ENCODE data around the gene CXCL17. TPM values are rescaled to one million over a fixed set of nuclear protein-coding genes. Genes with fewer than 3 reads are reported as not detected.
A peak's percentile ranks its signal among the peaks of the same experiment; 100 is the strongest.

The CXCL17 gene
- total and polyA plus RNA-seq, 7 experiments from 2014 or later = 0.30 TPM; not detected in 6

DNA sequence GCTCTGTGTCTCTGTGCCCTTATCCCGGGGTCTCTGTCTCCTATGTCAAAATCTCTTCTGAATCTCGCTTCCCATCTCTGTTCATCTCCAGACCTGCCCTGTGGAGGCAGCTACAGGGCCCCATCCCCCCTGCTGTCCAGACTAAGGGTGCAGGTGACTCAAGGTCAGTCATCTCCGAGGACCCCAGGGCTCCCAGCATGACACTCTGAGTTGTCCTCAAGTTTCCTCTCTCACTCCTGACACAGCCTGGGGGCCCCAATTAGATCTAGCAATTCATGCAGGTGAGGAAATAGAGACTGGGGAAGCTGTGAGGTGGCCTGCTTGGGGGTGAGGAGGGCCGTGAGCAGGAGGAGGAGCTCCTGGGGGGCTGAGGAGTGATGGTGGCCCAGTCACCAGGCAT, 50.6 kb downstream of the CXCL17 start:
- peaks cover 15 to 33% (median 28%) of the 10 kb centered on the region in 5 donors for H3K27me3 Mint-ChIP-seq
- Histone ChIP-seq H3K27me3 (ENCODE audit: control insufficient read depth in 2 of 2, insufficient read depth in 2 of 2, low read length in 2 of 2) (no peaks in the 10 kb centered on the region), H3K27ac (ENCODE audit: low read depth, low read length) (no peak overlapping the region), H3K4me1 (ENCODE audit: control insufficient read depth in 2 of 2, insufficient read depth in 2 of 2, low read length in 2 of 2) (peaks cover 0 to 4% of the 10 kb centered on the region in 2 donors), H3K4me3 (ENCODE audit: low read length) (no peak overlapping the region), H3K36me3 (ENCODE audit: control insufficient read depth in 2 of 3, insufficient read depth in 3 of 3, low read length in 3 of 3) (no peaks in the 10 kb centered on the region), H3K9me3 (ENCODE audit: control insufficient read depth in 2 of 3, low read length in 3 of 3) (no peaks in the 10 kb centered on the region)
- H3K9me3 Mint-ChIP-seq = peaks cover 0 to 2% (median 0%) of the 10 kb centered on the region in 11 donors
- peaks cover 9 to 12% (median 11%) of the 10 kb centered on the region in 7 donors for H3K4me1 Mint-ChIP-seq
- H3K36me3 Mint-ChIP-seq = no peaks in the 10 kb centered on the region
- H3K27ac Mint-ChIP-seq = no peak overlapping the region
- POLR2A ChIA-PET = no interaction called here
- CTCF ChIA-PET = no interaction called here
- H3K4me3 Mint-ChIP-seq = no peak overlapping the region
- DNase-seq (no peak), ATAC-seq (no peak)
- intact Hi-C loops (cut with micrococcal nuclease) = no loop called here

DNA sequence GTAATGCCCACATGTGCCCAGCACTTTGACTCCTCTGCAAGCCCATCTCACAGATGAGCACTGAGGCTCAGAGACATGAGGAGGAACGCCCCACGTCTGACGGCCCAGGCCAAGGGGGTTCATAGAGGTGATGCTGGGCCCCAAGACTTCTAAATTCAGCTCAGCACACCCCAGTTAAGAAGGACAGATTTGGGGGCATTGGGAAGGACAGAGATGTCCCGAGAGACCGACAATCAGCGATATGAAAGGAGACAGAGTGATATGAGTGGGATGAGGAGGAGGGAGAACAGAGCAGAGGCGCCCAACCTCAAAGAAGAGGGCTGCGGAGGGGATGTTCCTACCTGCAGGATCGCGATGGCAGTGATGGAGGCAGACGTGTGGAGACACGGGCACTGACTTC, 52.8 kb downstream of the CXCL17 start, which contains the start of gene CNFN:
CNFN (minus strand) TSS at position 399 of the 400 bp plus-strand sequence. CDS start 1,260 bp downstream, outside the sequence.
- intact Hi-C loops (cut with micrococcal nuclease) = no loop called here
- H3K9me3 Mint-ChIP-seq = peaks cover 0 to 7% (median 0%) of the 10 kb centered on the region in 11 donors
- DNase-seq = no peak
- no peaks in the 10 kb centered on the region for H3K9me3 ChIP-seq (ENCODE audit: control insufficient read depth in 2 of 3, low read length in 3 of 3)
- ChIA-PET CTCF (no interaction called here), POLR2A (interaction anchor here (1.1 kb wide), 1 partner anchor 34 kb away, joined by 4 read pairs; no protein-coding TSS in a partner anchor)
- H3K36me3 Mint-ChIP-seq = no peaks in the 10 kb centered on the region
- no peaks in the 10 kb centered on the region for H3K4me1 ChIP-seq (ENCODE audit: control insufficient read depth in 2 of 2, insufficient read depth in 2 of 2, low read length in 2 of 2)
- H3K4me1 Mint-ChIP-seq = peaks cover 5 to 8% (median 6%) of the 10 kb centered on the region in 7 donors
- no peak within 1 kb of the TSS for H3K27ac ChIP-seq (ENCODE audit: low read depth, low read length)
- H3K27me3 Mint-ChIP-seq = peaks cover 19 to 43% (median 35%) of the 10 kb centered on the region in 5 donors
- ATAC-seq = no peak
- no peak within 1 kb of the TSS for H3K4me3 ChIP-seq (ENCODE audit: low read length)
- no peak within 1 kb of the TSS for H3K4me3 Mint-ChIP-seq
- no peaks in the 10 kb centered on the region for H3K27me3 ChIP-seq (ENCODE audit: control insufficient read depth in 2 of 2, insufficient read depth in 2 of 2, low read length in 2 of 2)
- no peaks in the 10 kb centered on the region for H3K36me3 ChIP-seq (ENCODE audit: control insufficient read depth in 2 of 3, insufficient read depth in 3 of 3, low read length in 3 of 3)
- H3K27ac Mint-ChIP-seq = no peak within 1 kb of the TSS

DNA sequence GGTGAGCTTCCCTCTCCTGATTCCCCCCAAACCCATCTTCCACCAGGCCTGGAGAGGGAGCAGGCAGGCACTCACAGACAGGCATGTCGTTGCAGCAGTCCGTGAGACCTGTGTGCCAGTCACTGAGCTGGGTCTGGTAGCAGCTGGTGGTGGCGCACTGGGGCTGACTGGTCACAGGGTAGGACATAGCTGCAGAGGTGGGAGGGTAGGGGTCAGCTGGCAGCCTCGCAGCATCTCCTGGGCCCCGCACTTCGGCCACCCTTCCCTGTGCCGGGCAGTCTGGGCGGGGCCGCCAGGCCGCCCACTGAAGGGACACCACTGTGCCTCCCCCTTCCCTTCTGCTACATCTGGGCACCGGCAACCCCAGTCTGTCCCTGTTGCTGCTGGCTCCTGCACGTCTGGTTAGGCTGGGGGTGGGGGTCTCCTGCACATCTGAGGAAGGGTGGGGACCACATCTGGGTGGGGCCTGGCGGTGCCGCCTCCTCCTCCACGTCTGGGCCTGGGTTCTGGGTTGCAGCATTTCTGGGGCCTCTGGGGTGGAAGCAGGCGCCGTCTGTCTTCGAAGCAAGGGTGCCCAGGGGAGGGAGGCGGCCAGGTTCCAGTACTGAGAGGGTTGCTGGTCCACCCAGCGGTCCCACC, 53.8 kb downstream of the CXCL17 start:
- intact Hi-C loops (cut with micrococcal nuclease) = no loop called here
- POLR2A ChIA-PET = interaction anchor here (1.8 kb wide), 1 partner anchor 8 kb away, joined by 5 read pairs; no protein-coding TSS in a partner anchor

DNA sequence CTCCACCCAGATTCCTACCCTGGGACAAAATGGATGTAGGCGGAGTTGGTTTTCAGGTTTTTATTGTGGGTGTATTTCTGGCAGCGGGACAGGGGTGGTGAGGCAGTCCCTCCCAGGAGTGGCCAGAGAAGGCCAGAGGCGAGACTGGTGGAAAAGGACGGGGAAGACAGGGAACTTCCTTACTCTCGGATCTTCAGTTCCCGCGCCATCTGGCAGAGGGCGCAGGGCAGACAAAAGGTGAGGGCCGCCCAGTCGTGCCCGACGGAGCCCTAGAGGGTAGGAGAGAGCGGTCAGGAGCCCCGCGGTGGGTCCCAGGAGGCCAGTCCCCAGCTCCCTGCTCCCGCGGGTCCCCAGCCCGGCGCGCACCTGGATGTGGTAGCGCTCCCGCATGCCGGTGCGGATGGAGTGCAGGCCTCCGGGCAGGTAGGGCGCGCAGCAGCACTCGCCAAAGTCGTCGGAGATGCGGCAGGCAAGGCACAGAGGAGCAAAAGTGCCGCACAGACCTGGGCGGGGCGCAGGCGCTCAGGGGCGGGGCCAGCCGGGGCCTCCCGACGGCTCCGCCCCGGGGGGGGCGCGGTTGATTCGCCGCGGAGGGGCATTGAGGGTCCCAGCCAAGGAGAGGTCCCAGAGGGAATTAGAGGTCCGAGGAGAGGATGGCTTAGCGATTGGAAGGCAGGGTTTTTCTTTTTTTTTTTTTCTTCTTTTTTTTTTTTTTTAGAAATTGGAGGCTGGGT, 55.6 kb downstream of the CXCL17 start:
- intact Hi-C loops (cut with micrococcal nuclease) = loop anchor here (1.0 to 2.0 kb wide), 6 partner anchors 9 to 54 kb away; no protein-coding TSS in a partner anchor
- Histone ChIP-seq H3K36me3 (ENCODE audit: control insufficient read depth in 2 of 3, insufficient read depth in 3 of 3, low read length in 3 of 3) (no peaks in the 10 kb centered on the region), H3K27me3 (ENCODE audit: control insufficient read depth in 2 of 2, insufficient read depth in 2 of 2, low read length in 2 of 2) (no peaks in the 10 kb centered on the region), H3K9me3 (ENCODE audit: control insufficient read depth in 2 of 3, low read length in 3 of 3) (no peaks in the 10 kb centered on the region), H3K27ac (ENCODE audit: low read depth, low read length) (no peak overlapping the region), H3K4me3 (ENCODE audit: low read length) (peak overlapping the region; percentile 48), H3K4me1 (ENCODE audit: control insufficient read depth in 2 of 2, insufficient read depth in 2 of 2, low read length in 2 of 2) (no peaks in the 10 kb centered on the region)
- peaks cover 0 to 5% (median 0%) of the 10 kb centered on the region in 5 donors for H3K36me3 Mint-ChIP-seq
- ATAC-seq (peak; percentile 94), DNase-seq (peak; percentile 44 to 74 (median 68))
- peaks cover 28 to 48% (median 45%) of the 10 kb centered on the region in 5 donors for H3K27me3 Mint-ChIP-seq
- ChIA-PET POLR2A (interaction anchor here (1.4 to 1.8 kb wide), 2 partner anchors 10 kb away, joined by 4 to 5 read pairs; no protein-coding TSS in a partner anchor), CTCF (interaction anchor here (0.7 kb wide), 1 partner anchor 44 kb away, joined by 4 read pairs; no protein-coding TSS in a partner anchor)
- H3K4me1 Mint-ChIP-seq = peaks cover 5 to 8% (median 6%) of the 10 kb centered on the region in 7 donors
- peak overlapping the region in 1 of 9 donors; percentile 31 for H3K27ac Mint-ChIP-seq
- peak overlapping the region; percentile 28 to 77 (median 60) for H3K4me3 Mint-ChIP-seq
- H3K9me3 Mint-ChIP-seq = peaks cover 0 to 7% (median 0%) of the 10 kb centered on the region in 11 donors

More for the DNA sequence above, 53.8 kb downstream of the CXCL17 start:
- CTCF ChIA-PET = interaction anchor here (0.6 kb wide), 1 partner anchor 27 kb away, joined by 3 read pairs; no protein-coding TSS in a partner anchor
- Mint-ChIP-seq H3K4me3 (no peak overlapping the region), H3K27me3 (peaks cover 19 to 43% (median 35%) of the 10 kb centered on the region in 5 donors), H3K27ac (no peak overlapping the region), H3K36me3 (no peaks in the 10 kb centered on the region), H3K4me1 (peaks cover 5 to 8% (median 6%) of the 10 kb centered on the region in 7 donors), H3K9me3 (peaks cover 0 to 7% (median 0%) of the 10 kb centered on the region in 11 donors)
- Histone ChIP-seq H3K36me3 (ENCODE audit: control insufficient read depth in 2 of 3, insufficient read depth in 3 of 3, low read length in 3 of 3) (no peaks in the 10 kb centered on the region), H3K4me3 (ENCODE audit: low read length) (no peak overlapping the region), H3K27ac (ENCODE audit: low read depth, low read length) (no peak overlapping the region), H3K4me1 (ENCODE audit: control insufficient read depth in 2 of 2, insufficient read depth in 2 of 2, low read length in 2 of 2) (no peaks in the 10 kb centered on the region), H3K27me3 (ENCODE audit: control insufficient read depth in 2 of 2, insufficient read depth in 2 of 2, low read length in 2 of 2) (no peaks in the 10 kb centered on the region), H3K9me3 (ENCODE audit: control insufficient read depth in 2 of 3, low read length in 3 of 3) (no peaks in the 10 kb centered on the region)
- ATAC-seq = no peak
- no peak for DNase-seq

DNA sequence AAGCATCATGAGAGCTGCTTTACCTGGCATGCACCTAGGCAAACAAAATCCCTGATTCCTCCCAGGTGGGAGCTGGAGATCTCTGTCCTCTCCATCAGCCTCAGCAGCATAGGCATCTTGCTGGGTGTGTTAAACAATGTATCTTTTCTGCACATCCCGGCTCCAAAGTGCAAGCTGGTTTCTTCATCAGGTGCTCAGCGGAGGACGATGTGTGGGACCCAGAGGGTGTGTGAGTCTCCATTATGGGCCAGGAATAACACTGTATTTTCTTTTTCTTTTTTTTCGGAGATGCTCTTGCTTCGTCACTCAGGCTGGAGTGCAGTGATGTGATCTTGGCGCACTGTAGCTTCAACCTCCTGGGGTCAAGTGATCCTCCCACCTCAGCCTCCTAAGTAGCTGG, 62.6 kb downstream of the CXCL17 start:
- no peaks in the 10 kb centered on the region for H3K27me3 ChIP-seq (ENCODE audit: control insufficient read depth in 2 of 2, insufficient read depth in 2 of 2, low read length in 2 of 2)
- ATAC-seq = no peak
- Mint-ChIP-seq H3K27ac (no peak overlapping the region), H3K36me3 (peaks cover 0 to 5% (median 0%) of the 10 kb centered on the region in 5 donors), H3K4me1 (peaks cover 0 to 4% (median 0%) of the 10 kb centered on the region in 7 donors), H3K4me3 (no peak overlapping the region), H3K27me3 (peaks cover 12 to 20% (median 18%) of the 10 kb centered on the region in 5 donors), H3K9me3 (no peaks in the 10 kb centered on the region)
- no peaks in the 10 kb centered on the region for H3K36me3 ChIP-seq (ENCODE audit: control insufficient read depth in 2 of 3, insufficient read depth in 3 of 3, low read length in 3 of 3)
- H3K4me3 ChIP-seq (ENCODE audit: low read length) = no peak overlapping the region
- intact Hi-C loops (cut with micrococcal nuclease) = no loop called here
- DNase-seq = no peak
- no peak overlapping the region for H3K27ac ChIP-seq (ENCODE audit: low read depth, low read length)
- no peaks in the 10 kb centered on the region for H3K9me3 ChIP-seq (ENCODE audit: control insufficient read depth in 2 of 3, low read length in 3 of 3)
- CTCF ChIA-PET = interaction anchor here (0.7 kb wide), 1 partner anchor 59 kb away, joined by 3 read pairs; no protein-coding TSS in a partner anchor
- POLR2A ChIA-PET = no interaction called here
- H3K4me1 ChIP-seq (ENCODE audit: control insufficient read depth in 2 of 2, insufficient read depth in 2 of 2, low read length in 2 of 2) = no peaks in the 10 kb centered on the region

All from naive thymus-derived CD4-positive, alpha-beta T cell (primary cell).